ENCODE results near the gene DNAL4. TPM values are rescaled to one million over a fixed set of nuclear protein-coding genes. Genes with fewer than 3 reads are reported as not detected.

Gene DNAL4
- polyA plus RNA-seq, 5 donors, result 32.2 to 40.6 (median 34.6) TPM

GRCh38 chr22:38760477-38761201, 33.3 kb downstream of the DNAL4 start:
- DNase-seq, result no peak

- DNase-seq, result no peak
These were observed 34.9 kb downstream of the DNAL4 start for GRCh38 chr22:38759005-38759404.

- no peak for DNase-seq
These were observed 35.5 kb downstream of the DNAL4 start for GRCh38 chr22:38758276-38758945.

DNA sequence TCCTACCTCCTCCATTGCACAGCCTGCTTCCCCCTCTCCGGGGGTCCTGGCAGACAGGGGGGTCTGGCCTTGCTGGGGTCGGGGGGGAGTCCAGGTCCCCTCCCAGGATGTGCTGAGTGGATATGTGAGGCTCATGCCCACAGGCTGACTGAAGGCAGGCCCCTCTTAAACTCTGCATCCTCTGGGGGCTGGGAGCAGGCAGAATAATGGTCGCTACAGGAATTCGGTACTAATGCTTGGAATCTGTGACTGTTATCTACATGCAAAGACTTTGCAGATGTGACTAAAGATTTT, 36.5 kb downstream of the DNAL4 start:
- DNase-seq, result no peak

DNA sequence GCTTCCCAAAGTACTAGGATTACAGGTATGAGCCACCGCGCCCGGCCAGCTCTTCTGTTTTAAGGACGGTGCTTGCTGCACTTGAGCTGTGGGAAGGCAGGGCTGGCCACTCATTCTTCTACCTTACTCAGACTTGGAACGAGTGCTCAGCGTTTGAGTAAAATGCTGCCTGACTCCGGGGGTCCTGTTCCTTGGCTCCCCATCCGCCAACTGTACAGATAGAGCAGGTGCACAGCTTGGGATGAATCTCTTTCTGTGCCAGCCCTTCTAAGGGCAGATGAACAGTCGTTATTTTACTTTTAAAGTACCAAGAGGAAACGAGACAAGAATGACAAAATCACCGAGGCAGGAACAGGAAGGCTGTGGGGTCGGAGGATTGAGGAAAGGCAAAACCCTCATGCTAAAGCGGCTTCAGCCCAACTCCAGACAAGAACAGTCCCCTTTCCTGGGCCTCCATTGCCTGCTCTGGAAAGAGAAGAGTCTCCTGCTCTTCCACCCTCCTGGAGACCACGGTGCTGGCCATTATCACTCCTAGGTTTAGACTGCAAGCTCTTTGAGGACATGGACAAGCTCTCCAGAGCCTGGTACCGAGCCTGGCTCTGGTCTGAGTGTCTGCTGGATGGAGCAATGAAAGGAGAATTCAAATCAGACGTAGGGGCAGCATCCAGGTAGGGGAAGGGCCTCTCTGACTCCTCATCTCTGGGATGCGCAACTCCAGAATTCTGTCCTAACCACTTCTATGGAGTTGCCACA, 37.1 kb downstream of the DNAL4 start:
- no peak for DNase-seq

- DNase-seq, result peak; percentile 84 to 86
These were observed 37.9 kb downstream of the DNAL4 start, which contains the start of gene SUN2 for GRCh38 chr22:38755911-38756532. SUN2 (minus strand) TSS chr22:38755998; CDS start chr22:38752628, 3,370 bp downstream.

- peak; percentile 34 to 36 for DNase-seq
These were observed 38.6 kb downstream of the DNAL4 start for GRCh38 chr22:38755155-38755910.

- DNase-seq, result no peak
These were observed 39.2 kb downstream of the DNAL4 start for GRCh38 chr22:38754751-38755154.

DNA sequence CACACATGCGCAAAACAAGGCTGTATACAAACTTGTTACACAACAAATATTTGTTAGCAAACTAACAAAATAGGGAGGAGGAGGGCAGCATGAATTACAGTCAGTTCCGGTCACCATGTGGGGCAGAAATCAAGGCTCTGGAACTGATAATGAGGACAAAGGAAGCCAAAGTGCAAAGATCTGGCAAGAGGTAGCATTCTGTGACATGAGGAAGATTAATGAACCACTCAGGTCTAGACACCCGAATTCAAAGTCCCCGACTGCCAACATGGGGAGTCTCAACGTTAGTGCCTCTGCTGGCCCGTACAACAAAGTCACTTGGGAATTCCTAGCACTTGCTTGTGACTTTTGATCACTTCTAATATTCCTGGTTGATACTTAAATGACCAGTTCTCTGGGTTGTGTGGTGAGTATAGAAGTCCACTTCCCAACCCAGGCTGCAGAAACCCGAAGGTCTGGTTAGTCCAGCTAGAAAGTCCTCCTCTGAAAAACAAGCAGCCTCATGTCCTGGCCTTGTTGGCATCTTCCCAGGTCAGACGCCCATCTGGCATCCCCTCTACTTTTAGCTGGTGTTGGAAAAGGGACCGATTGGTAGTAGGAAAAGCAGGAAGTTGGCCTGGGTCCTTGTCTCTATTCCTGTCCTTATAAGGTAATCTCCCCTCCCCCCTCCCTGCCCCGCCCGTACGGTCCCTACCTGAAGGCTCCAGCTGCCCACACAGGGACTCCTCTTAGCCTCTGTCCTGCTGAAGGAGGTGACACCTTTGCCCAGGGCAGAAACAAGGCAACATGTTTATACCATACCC, 39.8 kb downstream of the DNAL4 start:
- DNase-seq, result peak; percentile 47 to 49

- no peak for DNase-seq
These were observed 42.3 kb downstream of the DNAL4 start for GRCh38 chr22:38751422-38752346.

DNA sequence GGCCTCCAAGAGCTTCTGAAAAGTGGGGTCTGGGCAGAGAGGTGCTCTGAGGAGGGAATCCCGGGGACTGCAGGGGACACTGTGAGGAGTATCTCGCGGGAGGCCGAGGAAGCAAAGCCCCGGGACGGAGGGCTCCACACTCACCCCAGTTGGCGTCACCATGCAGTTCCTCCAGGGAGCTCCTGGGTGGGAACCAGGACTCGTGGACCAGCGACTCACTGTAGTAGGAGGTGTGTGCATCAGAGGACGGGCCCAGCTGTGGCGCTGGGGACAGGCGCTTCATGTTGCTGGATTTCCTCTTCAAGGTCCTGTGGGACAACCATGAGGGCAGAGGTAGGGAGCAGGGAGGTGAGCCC, 42.9 kb downstream of the DNAL4 start:
- DNase-seq, result no peak

GRCh38 chr22:38750638-38751037, 43.3 kb downstream of the DNAL4 start:
- no peak for DNase-seq

DNA sequence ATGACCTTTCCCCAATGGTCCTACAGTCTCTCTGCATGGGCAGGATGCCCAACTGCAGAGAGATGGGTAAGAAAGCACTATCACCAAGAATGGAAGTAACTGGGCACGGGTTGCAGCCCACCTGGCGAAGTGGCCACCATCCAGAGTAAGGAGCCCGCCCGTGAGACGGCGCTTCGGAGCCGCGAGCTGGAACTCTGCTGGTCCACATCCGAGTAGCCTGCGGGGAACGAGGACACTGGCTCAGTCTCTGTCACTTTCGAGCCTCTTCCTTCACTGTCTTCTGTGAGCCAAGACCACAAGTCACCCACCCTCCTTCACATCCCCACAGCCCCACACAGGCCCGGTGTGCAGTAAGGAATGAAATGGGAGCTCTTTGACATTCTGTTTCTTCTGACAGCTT, 43.8 kb downstream of the DNAL4 start:
- no peak for DNase-seq

GRCh38 chr22:38748487-38749136, 45.3 kb downstream of the DNAL4 start:
- DNase-seq, result no peak

DNA sequence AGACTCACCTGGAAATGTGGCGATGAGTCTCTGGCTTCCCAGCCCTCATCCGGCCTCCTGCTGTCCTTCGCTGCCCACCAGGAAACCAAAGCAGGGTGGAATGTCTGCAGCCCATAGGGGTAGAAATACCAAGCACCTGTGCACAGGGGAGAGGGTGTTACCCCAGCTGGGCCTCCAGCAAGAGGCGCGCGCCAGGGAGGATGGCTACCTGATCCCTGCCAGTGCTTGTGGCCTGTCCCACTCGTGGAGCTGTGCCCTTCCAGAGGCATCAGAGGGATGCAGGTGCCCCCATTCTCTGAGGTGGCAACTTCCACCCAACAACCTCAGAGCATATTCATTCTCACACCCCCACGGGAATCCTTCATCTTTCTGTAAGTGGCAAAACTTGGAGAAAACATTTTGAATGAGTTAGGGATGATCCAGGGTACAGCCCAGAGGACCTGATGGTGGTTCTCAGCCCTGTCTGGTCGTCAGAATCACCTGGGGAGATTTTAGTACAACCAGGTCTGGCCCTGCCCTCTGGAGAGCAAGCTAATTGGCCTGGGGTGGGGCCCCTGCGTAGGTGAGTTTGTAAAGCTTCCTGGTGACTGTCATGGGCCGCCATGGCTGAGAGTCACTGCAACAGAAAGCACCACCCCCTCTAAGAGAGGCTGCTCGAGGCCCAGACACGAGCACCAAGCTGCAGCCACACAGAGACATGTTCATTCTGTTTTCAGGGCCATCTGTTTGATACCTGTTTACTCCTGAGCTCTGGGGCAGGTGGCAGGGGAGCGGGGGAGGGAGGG, 48.1 kb downstream of the DNAL4 start:
- no peak for DNase-seq

- DNase-seq, result no peak
These were observed 49.0 kb downstream of the DNAL4 start for GRCh38 chr22:38744981-38745380.

DNA sequence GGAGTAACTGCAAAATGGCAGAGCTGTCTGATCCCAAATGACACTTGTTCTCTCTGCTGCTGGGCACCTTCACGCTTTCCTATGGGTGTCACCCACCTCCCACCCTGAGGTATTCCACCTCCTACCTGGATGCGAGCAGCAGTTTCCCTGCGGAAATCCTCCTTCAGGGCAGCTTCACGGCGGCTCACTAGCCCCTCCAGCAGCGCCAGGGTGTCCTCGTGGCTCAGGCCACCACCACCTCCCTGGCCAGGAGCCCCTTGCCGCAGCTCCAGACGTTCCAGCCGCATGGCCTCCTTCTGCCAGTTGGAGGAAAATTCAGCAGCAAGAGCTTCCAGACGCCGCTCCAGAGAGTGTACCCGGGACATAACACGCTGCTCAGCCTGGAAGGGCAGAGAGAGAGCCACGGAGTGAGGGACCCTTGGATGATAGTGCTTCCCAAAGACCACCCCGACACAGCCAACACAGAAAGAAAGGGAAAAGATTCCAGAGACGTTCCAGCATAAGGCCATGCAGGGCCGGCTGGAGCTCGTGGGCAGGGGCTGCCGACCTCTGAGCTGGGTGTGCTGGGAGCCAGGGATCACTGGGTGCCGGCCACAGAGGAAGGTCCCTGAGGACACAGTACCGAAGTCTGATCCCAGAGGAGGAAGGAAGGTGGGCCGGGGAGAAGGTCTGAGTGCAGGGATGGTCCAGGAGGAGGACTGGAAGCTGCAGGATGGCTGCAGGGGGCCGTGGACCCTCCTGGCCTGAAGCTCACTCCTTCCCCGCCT, 51.6 kb downstream of the DNAL4 start:
- no peak for DNase-seq

DNA sequence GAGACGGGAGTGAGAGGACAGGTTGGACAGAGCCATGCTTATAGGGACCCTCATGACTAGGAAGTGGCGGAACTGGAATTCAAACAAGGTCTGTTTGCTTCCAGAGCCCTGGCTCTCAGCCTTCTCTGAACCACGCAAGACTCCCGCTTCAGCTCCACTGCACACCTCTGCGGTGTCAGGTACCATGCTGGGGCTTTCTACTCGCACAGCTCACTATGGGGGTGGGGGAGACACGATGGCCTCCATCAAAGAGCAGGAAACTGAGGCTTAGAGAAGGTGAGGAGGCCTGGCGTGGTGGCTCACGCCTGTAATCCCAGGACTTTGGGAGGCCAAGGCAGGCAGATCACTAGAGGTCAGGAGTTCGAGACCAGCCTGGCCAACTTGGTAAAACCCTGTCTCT, 52.4 kb downstream of the DNAL4 start:
- DNase-seq, result no peak

All from right lung (tissue), 5 donors.